ENCODE measurements around the gene SND1. TPM values are rescaled to one million over a fixed set of nuclear protein-coding genes. Genes with fewer than 3 reads are reported as not detected.

SND1 gene
- total RNA-seq, 1 experiment from 2014 or later: 104 TPM

- Histone ChIP-seq H3K36me3 (ENCODE audit: insufficient read depth, low read length) (0 out of 2 replicates have a peak, but pooled peaks cover 3% of the 10 kb centered on the region), H3K27me3 (ENCODE audit: low read length) (no peaks in the 10 kb centered on the region)
Observed at GRCh38 chr7:127819975-127820731, 168.2 kb downstream of the SND1 start.

GRCh38 chr7:127820732-127821085 is 168.7 kb downstream of the SND1 start:
- Histone ChIP-seq H3K9ac (ENCODE audit: low read length) (no peak overlapping the region; the same call in 1 of the 2 replicates), H3K79me2 (ENCODE audit: low read length) (peaks cover 88% of the 10 kb centered on the region), H3K4me2 (ENCODE audit: low read depth, low read length, poor library complexity, severe bottlenecking) (no peak overlapping the region), H3K27me3 (ENCODE audit: low read length) (no peaks in the 10 kb centered on the region), H3K4me1 (ENCODE audit: low read length) (peaks cover 75% of the 10 kb centered on the region), H3K4me3 (ENCODE audit: low read length) (no peak overlapping the region), H4K20me1 (ENCODE audit: insufficient read depth, low read depth, low read length) (no peaks in the 10 kb centered on the region), H3K9me3 (ENCODE audit: low read length) (no peaks in the 10 kb centered on the region), H3K9me2 (replicated peaks; ENCODE audit: insufficient read depth, low read length) (no peaks in the 10 kb centered on the region), H3K36me3 (ENCODE audit: insufficient read depth, low read length) (0 out of 2 replicates have a peak, but pooled peaks cover 3% of the 10 kb centered on the region), H2AFZ (ENCODE audit: low read length) (no peak overlapping the region), H3K27ac (ENCODE audit: low read length) (peak overlapping the region; percentile 66)
- DNase-seq: no peak

More at GRCh38 chr7:127819975-127820731, 168.2 kb downstream of the SND1 start:
- Histone ChIP-seq H3K9ac (ENCODE audit: low read length) (no peak overlapping the region), H3K9me2 (replicated peaks; ENCODE audit: insufficient read depth, low read length) (no peaks in the 10 kb centered on the region), H2AFZ (ENCODE audit: low read length) (no peak overlapping the region), H3K79me2 (ENCODE audit: low read length) (peaks cover 93% of the 10 kb centered on the region), H3K4me2 (ENCODE audit: low read depth, low read length, poor library complexity, severe bottlenecking) (no peak overlapping the region), H3K4me1 (ENCODE audit: low read length) (peaks cover 78% of the 10 kb centered on the region), H4K20me1 (ENCODE audit: insufficient read depth, low read depth, low read length) (no peaks in the 10 kb centered on the region), H3K9me3 (ENCODE audit: low read length) (no peaks in the 10 kb centered on the region), H3K27ac (ENCODE audit: low read length) (peak overlapping the region; percentile 66), H3K4me3 (ENCODE audit: low read length) (no peak overlapping the region)
- DNase-seq: no peak

- Histone ChIP-seq H3K4me2 (ENCODE audit: low read depth, low read length, poor library complexity, severe bottlenecking) (no peak overlapping the region), H3K36me3 (ENCODE audit: insufficient read depth, low read length) (0 out of 2 replicates have a peak, but pooled peaks cover 3% of the 10 kb centered on the region), H3K79me2 (ENCODE audit: low read length) (peaks cover 86% of the 10 kb centered on the region), H3K27me3 (ENCODE audit: low read length) (no peaks in the 10 kb centered on the region), H3K9me2 (replicated peaks; ENCODE audit: insufficient read depth, low read length) (no peaks in the 10 kb centered on the region), H3K4me3 (ENCODE audit: low read length) (no peak overlapping the region), H2AFZ (ENCODE audit: low read length) (no peak overlapping the region), H4K20me1 (ENCODE audit: insufficient read depth, low read depth, low read length) (no peaks in the 10 kb centered on the region), H3K9me3 (ENCODE audit: low read length) (no peaks in the 10 kb centered on the region), H3K9ac (ENCODE audit: low read length) (no peak overlapping the region; the same call in 1 of the 2 replicates), H3K4me1 (ENCODE audit: low read length) (peaks cover 71% of the 10 kb centered on the region), H3K27ac (ENCODE audit: low read length) (peak overlapping the region; percentile 66)
- DNase-seq: no peak
Observed at GRCh38 chr7:127821146-127821545, 169.2 kb downstream of the SND1 start.

GRCh38 chr7:127822822-127823508 is 171.0 kb downstream of the SND1 start:
- peak; percentile 62 for DNase-seq
- no peak overlapping the region for H3K4me3 ChIP-seq (ENCODE audit: low read length)

GRCh38 chr7:127824682-127825081 is 172.7 kb downstream of the SND1 start:
- Histone ChIP-seq H3K9me2 (replicated peaks; ENCODE audit: insufficient read depth, low read length) (no peaks in the 10 kb centered on the region), H3K79me2 (ENCODE audit: low read length) (peaks cover 76% of the 10 kb centered on the region), H3K4me3 (ENCODE audit: low read length) (no peak overlapping the region), H4K20me1 (ENCODE audit: insufficient read depth, low read depth, low read length) (no peaks in the 10 kb centered on the region), H3K4me1 (ENCODE audit: low read length) (peaks cover 76% of the 10 kb centered on the region), H3K27ac (ENCODE audit: low read length) (peak overlapping the region; percentile 76; the same call in 1 of the 2 replicates), H3K27me3 (ENCODE audit: low read length) (no peaks in the 10 kb centered on the region), H3K9ac (ENCODE audit: low read length) (no peak overlapping the region), H2AFZ (ENCODE audit: low read length) (no peak overlapping the region), H3K4me2 (ENCODE audit: low read depth, low read length, poor library complexity, severe bottlenecking) (no peak overlapping the region), H3K9me3 (ENCODE audit: low read length) (no peaks in the 10 kb centered on the region), H3K36me3 (ENCODE audit: insufficient read depth, low read length) (0 out of 2 replicates have a peak, but pooled peaks cover 3% of the 10 kb centered on the region)
- no peak for DNase-seq

More at GRCh38 chr7:127822822-127823508, 171.0 kb downstream of the SND1 start:
- H3K9ac ChIP-seq (ENCODE audit: low read length): peak overlapping the region; percentile 11; the same call in 1 of the 2 replicates
- H2AFZ ChIP-seq (ENCODE audit: low read length): no peak overlapping the region
- peak overlapping the region; percentile 40 for H3K4me2 ChIP-seq (ENCODE audit: low read depth, low read length, poor library complexity, severe bottlenecking)
- H3K27ac ChIP-seq (ENCODE audit: low read length): peak overlapping the region; percentile 76
- no peaks in the 10 kb centered on the region for H3K9me2 ChIP-seq (replicated peaks; ENCODE audit: insufficient read depth, low read length)
- H3K27me3 ChIP-seq (ENCODE audit: low read length): no peaks in the 10 kb centered on the region
- peaks cover 76% of the 10 kb centered on the region for H3K4me1 ChIP-seq (ENCODE audit: low read length)
- 0 out of 2 replicates have a peak, but pooled peaks cover 3% of the 10 kb centered on the region for H3K36me3 ChIP-seq (ENCODE audit: insufficient read depth, low read length)
- peaks cover 84% of the 10 kb centered on the region for H3K79me2 ChIP-seq (ENCODE audit: low read length)
- H4K20me1 ChIP-seq (ENCODE audit: insufficient read depth, low read depth, low read length): no peaks in the 10 kb centered on the region
- no peaks in the 10 kb centered on the region for H3K9me3 ChIP-seq (ENCODE audit: low read length)

GRCh38 chr7:127828843-127829500 is 177.0 kb downstream of the SND1 start:
- H3K27me3 ChIP-seq (ENCODE audit: low read length): no peaks in the 10 kb centered on the region
- peaks cover 80% of the 10 kb centered on the region for H3K79me2 ChIP-seq (ENCODE audit: low read length)
- H3K9me3 ChIP-seq (ENCODE audit: low read length): no peaks in the 10 kb centered on the region
- H4K20me1 ChIP-seq (ENCODE audit: insufficient read depth, low read depth, low read length): no peaks in the 10 kb centered on the region
- H3K27ac ChIP-seq (ENCODE audit: low read length): peak overlapping the region; percentile 95
- peak overlapping the region; percentile 74 for H3K4me2 ChIP-seq (ENCODE audit: low read depth, low read length, poor library complexity, severe bottlenecking)
- no peaks in the 10 kb centered on the region for H3K9me2 ChIP-seq (replicated peaks; ENCODE audit: insufficient read depth, low read length)
- peaks cover 79% of the 10 kb centered on the region for H3K4me1 ChIP-seq (ENCODE audit: low read length)
- no peak overlapping the region for H2AFZ ChIP-seq (ENCODE audit: low read length)
- 0 out of 2 replicates have a peak, but pooled peaks cover under 1% of the 10 kb centered on the region for H3K36me3 ChIP-seq (ENCODE audit: insufficient read depth, low read length)
- peak; percentile 90 for DNase-seq
- H3K4me3 ChIP-seq (ENCODE audit: low read length): peak overlapping the region; percentile 55
- H3K9ac ChIP-seq (ENCODE audit: low read length): peak overlapping the region; percentile 52

- DNase-seq: peak; percentile 52
- peaks cover 84% of the 10 kb centered on the region for H3K4me1 ChIP-seq (ENCODE audit: low read length)
- no peaks in the 10 kb centered on the region for H3K9me2 ChIP-seq (replicated peaks; ENCODE audit: insufficient read depth, low read length)
- peak overlapping the region; percentile 2; the same call in 1 of the 2 replicates for H3K9ac ChIP-seq (ENCODE audit: low read length)
- H3K79me2 ChIP-seq (ENCODE audit: low read length): peaks cover 89% of the 10 kb centered on the region
- no peak overlapping the region for H3K4me3 ChIP-seq (ENCODE audit: low read length)
- peak overlapping the region; percentile 95 for H3K27ac ChIP-seq (ENCODE audit: low read length)
- H2AFZ ChIP-seq (ENCODE audit: low read length): no peak overlapping the region
- H3K9me3 ChIP-seq (ENCODE audit: low read length): no peaks in the 10 kb centered on the region
- H3K27me3 ChIP-seq (ENCODE audit: low read length): no peaks in the 10 kb centered on the region
- H4K20me1 ChIP-seq (ENCODE audit: insufficient read depth, low read depth, low read length): no peaks in the 10 kb centered on the region
- peaks cover 19% of the 10 kb centered on the region for H3K36me3 ChIP-seq (ENCODE audit: insufficient read depth, low read length)
- H3K4me2 ChIP-seq (ENCODE audit: low read depth, low read length, poor library complexity, severe bottlenecking): no peak overlapping the region
Observed at GRCh38 chr7:127831318-127832219, 179.6 kb downstream of the SND1 start.
